Loucy (cell line): ENCODE results near the gene FAM180B.

ENCODE experiments used
- CTCF ChIP-seq: fragments of 200-600 bp; sonication (generic); conservative IDR thresholded peaks from 2 replicates; pipeline ENCODE4 v1.5.1; 2014; ENCODE audit warnings: mild to moderate bottlenecking, antibody characterized with exemption, low read length
- EZH2phosphoT487 ChIP-seq: fragments of 200-600 bp; IDR thresholded peaks from 2 replicates; pipeline ENCODE4 v1.6.1; 2018; ENCODE audit warnings: antibody characterized with exemption, mild to moderate bottlenecking, moderate library complexity, borderline replicate concordance

GRCh38 chr11:47589584-47589976 is 3.1 kb downstream of the FAM180B start:
- TF ChIP-seq CTCF = no peak
- no peak for TF ChIP-seq EZH2phosphoT487
